ENCODE measurements around the gene ARFGEF3. TPM values are rescaled to one million over a fixed set of nuclear protein-coding genes. Genes with fewer than 3 reads are reported as not detected.
A peak's percentile ranks its signal among the peaks of the same experiment; 100 is the strongest.
"Not testable (repeated sequence)": the region's sequence is repeated elsewhere in the genome, so short reads cannot be mapped to it uniquely, and the experiment has no call there.

ARFGEF3 gene
- total RNA-seq, 5 donors from 2014 or later (not counting 1 experiment from before 2014, with no cell fraction given) = 0.09 to 0.12 (median 0.10) TPM; not detected in 2

DNA sequence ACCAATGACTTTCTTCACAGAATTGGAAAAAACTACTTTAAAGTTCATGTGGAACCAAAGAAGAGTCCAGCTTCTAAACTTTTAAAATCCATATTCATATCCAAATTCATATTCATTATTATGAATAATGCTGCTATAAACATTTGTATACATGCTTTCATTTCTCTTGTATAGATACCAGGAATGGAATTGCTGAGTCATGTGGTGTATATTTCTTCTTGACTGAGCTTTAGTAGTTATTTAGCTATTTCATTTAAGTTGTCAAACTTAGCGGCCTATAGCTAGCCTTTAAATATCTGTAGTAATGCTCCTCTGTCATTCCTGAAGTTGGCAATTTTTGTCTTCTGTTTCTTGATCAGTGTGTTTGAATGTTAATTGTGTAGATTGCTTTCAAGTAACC is 196.2 kb downstream of the ARFGEF3 start:
- POLR2A ChIA-PET = no interaction called here
- H3K27ac ChIP-seq (ENCODE audit: low read length) = no peak overlapping the region
- H3K27me3 Mint-ChIP-seq = peaks cover 19 to 26% of the 10 kb centered on the region in 2 donors
- H3K4me3 Mint-ChIP-seq = no peak overlapping the region
- H3K4me1 Mint-ChIP-seq = no peaks in the 10 kb centered on the region
- DNase-seq = no peak
- H3K9me3 ChIP-seq = no peaks in the 10 kb centered on the region
- H3K27me3 ChIP-seq (replicated peaks in 1 of 2; ENCODE audit: control insufficient read depth in 2 of 2, extremely low read depth in 1 of 2, insufficient read depth in 2 of 2, low read length in 1 of 2) = peaks cover 0 to 4% of the 10 kb centered on the region in 2 experiments
- H3K36me3 Mint-ChIP-seq = no peaks in the 10 kb centered on the region
- no peaks in the 10 kb centered on the region for H3K36me3 ChIP-seq (ENCODE audit: control insufficient read depth in 2 of 2, extremely low read depth in 1 of 2, insufficient read depth in 1 of 2, low read length in 1 of 2)
- no peak overlapping the region for H3K4me3 ChIP-seq (ENCODE audit: control insufficient read depth in 1 of 2, extremely low read depth in 1 of 2, low read length in 1 of 2)
- peaks cover 0 to 3% (median 0%) of the 10 kb centered on the region in 3 donors for H3K9me3 Mint-ChIP-seq
- H3K27ac Mint-ChIP-seq = no peak overlapping the region
- no peaks in the 10 kb centered on the region for H3K4me1 ChIP-seq (ENCODE audit: control insufficient read depth in 1 of 2, extremely low read depth in 1 of 2, insufficient read depth in 2 of 2, low read length in 2 of 2)
- no peak for ATAC-seq (replicated peaks in 1 of 4)
- no CpG with 5 or more reads among the region's 1 CpG for WGBS (ENCODE audit: insufficient coverage)
- CTCF ChIA-PET = interaction anchor here in 1 of 2 donors (0.9 kb wide), 1 partner anchor 70 kb away, joined by 3 read pairs; no protein-coding TSS in a partner anchor

GRCh38 chr6:138368684-138369083 is 206.9 kb downstream of the ARFGEF3 start:
- no CpG with 5 or more reads among the region's 8 CpGs for WGBS (ENCODE audit: insufficient coverage)
- ATAC-seq (replicated peaks in 1 of 4); DNase-seq; H3K36me3 ChIP-seq (ENCODE audit: control insufficient read depth in 2 of 2, extremely low read depth in 1 of 2, insufficient read depth in 1 of 2, low read length in 1 of 2); POLR2A ChIA-PET; CTCF ChIA-PET; H3K9me3 Mint-ChIP-seq; H3K4me3 ChIP-seq (ENCODE audit: control insufficient read depth in 1 of 2, extremely low read depth in 1 of 2, low read length in 1 of 2); H3K36me3 Mint-ChIP-seq; H3K4me3 Mint-ChIP-seq; H3K27me3 ChIP-seq (replicated peaks in 1 of 2; ENCODE audit: control insufficient read depth in 2 of 2, extremely low read depth in 1 of 2, insufficient read depth in 2 of 2, low read length in 1 of 2); H3K27ac Mint-ChIP-seq; H3K27ac ChIP-seq (ENCODE audit: low read length); H3K4me1 ChIP-seq (ENCODE audit: control insufficient read depth in 1 of 2, extremely low read depth in 1 of 2, insufficient read depth in 2 of 2, low read length in 2 of 2); H3K4me1 Mint-ChIP-seq; H3K9me3 ChIP-seq: not testable (repeated sequence)
- H3K27me3 Mint-ChIP-seq = peaks cover 26 to 31% of the 10 kb centered on the region in 2 donors

DNA sequence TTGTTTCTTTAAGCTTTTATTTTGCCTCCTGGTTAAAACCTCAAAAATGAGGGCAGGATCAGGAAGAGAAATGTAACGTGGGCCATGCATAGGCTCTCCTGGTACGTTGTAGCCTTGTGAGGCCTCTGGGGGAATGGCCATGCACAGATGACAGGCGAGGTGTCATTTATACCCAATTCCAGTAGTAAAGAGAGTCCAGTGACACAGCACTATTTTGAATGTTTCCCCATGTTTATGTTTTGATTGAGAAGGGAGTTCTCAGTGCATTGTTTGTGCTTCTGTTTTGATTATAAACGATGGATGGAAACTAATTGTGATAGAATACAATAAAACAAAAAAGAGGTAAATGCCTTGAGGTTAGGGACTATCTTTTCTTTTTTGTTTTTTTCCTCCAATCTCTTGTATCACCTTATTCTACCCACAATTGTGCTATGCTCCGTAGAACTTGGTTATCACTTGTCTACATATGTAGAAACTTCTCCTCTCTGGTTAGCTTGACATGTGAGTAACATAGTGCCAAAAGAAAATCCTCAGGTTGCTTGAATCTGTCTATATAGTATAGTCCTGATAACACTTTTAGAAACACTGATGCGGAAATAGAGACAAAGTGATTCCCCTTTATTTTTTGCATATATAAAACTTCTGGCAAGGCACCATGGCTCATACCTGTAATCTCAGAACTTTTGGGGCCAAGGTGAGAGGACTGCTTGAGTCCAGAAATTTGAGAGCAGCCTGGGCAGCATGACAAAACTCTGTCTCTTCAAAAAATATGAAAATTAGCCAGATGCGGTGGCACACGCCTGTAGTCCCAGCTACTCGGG is 209.1 kb downstream of the ARFGEF3 start:
- no peaks in the 10 kb centered on the region for H3K36me3 Mint-ChIP-seq
- Histone ChIP-seq H3K27ac (ENCODE audit: low read length) (no peak overlapping the region), H3K36me3 (ENCODE audit: control insufficient read depth in 2 of 2, extremely low read depth in 1 of 2, insufficient read depth in 1 of 2, low read length in 1 of 2) (no peaks in the 10 kb centered on the region), H3K4me1 (ENCODE audit: control insufficient read depth in 1 of 2, extremely low read depth in 1 of 2, insufficient read depth in 2 of 2, low read length in 2 of 2) (no peaks in the 10 kb centered on the region), H3K4me3 (ENCODE audit: control insufficient read depth in 1 of 2, extremely low read depth in 1 of 2, low read length in 1 of 2) (no peak overlapping the region), H3K27me3 (replicated peaks in 1 of 2; ENCODE audit: control insufficient read depth in 2 of 2, extremely low read depth in 1 of 2, insufficient read depth in 2 of 2, low read length in 1 of 2) (no peaks in the 10 kb centered on the region), H3K9me3 (no peaks in the 10 kb centered on the region)
- peaks cover 0 to 2% (median 0%) of the 10 kb centered on the region in 3 donors for H3K4me1 Mint-ChIP-seq
- H3K4me3 Mint-ChIP-seq = no peak overlapping the region
- ATAC-seq (replicated peaks in 1 of 4) = no peak
- CTCF ChIA-PET = no interaction called here
- 74% methylated on average over 5 of the region's 9 CpGs for WGBS (ENCODE audit: insufficient coverage)
- H3K27ac Mint-ChIP-seq = no peak overlapping the region
- POLR2A ChIA-PET = no interaction called here
- DNase-seq = no peak
- H3K9me3 Mint-ChIP-seq = peaks cover 0 to 4% (median 0%) of the 10 kb centered on the region in 3 donors
- peaks cover 8 to 24% of the 10 kb centered on the region in 2 donors for H3K27me3 Mint-ChIP-seq

DNA sequence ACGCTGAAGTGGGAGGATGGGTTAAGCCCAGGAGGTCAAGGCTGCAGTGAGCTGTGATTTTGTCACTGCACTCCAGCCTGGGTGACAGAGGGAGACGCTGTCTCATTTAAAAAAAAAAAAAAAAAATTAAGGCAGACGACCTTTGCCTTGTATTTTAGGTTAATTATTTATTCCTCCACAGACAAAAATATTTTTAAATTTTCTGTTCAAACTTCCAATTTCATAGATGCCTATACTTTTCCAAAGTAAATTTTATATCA is 209.6 kb downstream of the ARFGEF3 start:
- Histone ChIP-seq H3K27ac (ENCODE audit: low read length) (no peak overlapping the region), H3K9me3 (no peaks in the 10 kb centered on the region), H3K4me1 (ENCODE audit: control insufficient read depth in 1 of 2, extremely low read depth in 1 of 2, insufficient read depth in 2 of 2, low read length in 2 of 2) (no peaks in the 10 kb centered on the region), H3K27me3 (replicated peaks in 1 of 2; ENCODE audit: control insufficient read depth in 2 of 2, extremely low read depth in 1 of 2, insufficient read depth in 2 of 2, low read length in 1 of 2) (no peaks in the 10 kb centered on the region), H3K4me3 (ENCODE audit: control insufficient read depth in 1 of 2, extremely low read depth in 1 of 2, low read length in 1 of 2) (no peak overlapping the region), H3K36me3 (ENCODE audit: control insufficient read depth in 2 of 2, extremely low read depth in 1 of 2, insufficient read depth in 1 of 2, low read length in 1 of 2) (no peaks in the 10 kb centered on the region)
- H3K9me3 Mint-ChIP-seq = peaks cover 0 to 4% (median 0%) of the 10 kb centered on the region in 3 donors
- no peak overlapping the region for H3K27ac Mint-ChIP-seq
- CTCF ChIA-PET = interaction anchor here in 1 of 2 donors (0.7 kb wide), 1 partner anchor 34 kb away, joined by 4 read pairs; no protein-coding TSS in a partner anchor
- ATAC-seq (replicated peaks in 1 of 4) (no peak), DNase-seq (no peak)
- H3K36me3 Mint-ChIP-seq = no peaks in the 10 kb centered on the region
- H3K4me1 Mint-ChIP-seq = peaks cover 0 to 2% (median 0%) of the 10 kb centered on the region in 3 donors
- 100% methylated on average over 1 of the region's 3 CpGs for WGBS (ENCODE audit: insufficient coverage)
- POLR2A ChIA-PET = interaction anchor here (0.6 to 1.1 kb wide), 3 partner anchors 238 to 1276 kb away, joined by 3 read pairs; no protein-coding TSS in a partner anchor
- no peak overlapping the region for H3K4me3 Mint-ChIP-seq
- peaks cover 6 to 22% of the 10 kb centered on the region in 2 donors for H3K27me3 Mint-ChIP-seq

- Histone ChIP-seq H3K36me3 (ENCODE audit: control insufficient read depth in 2 of 2, extremely low read depth in 1 of 2, insufficient read depth in 1 of 2, low read length in 1 of 2) (no peaks in the 10 kb centered on the region), H3K27me3 (replicated peaks in 1 of 2; ENCODE audit: control insufficient read depth in 2 of 2, extremely low read depth in 1 of 2, insufficient read depth in 2 of 2, low read length in 1 of 2) (no peaks in the 10 kb centered on the region), H3K4me1 (ENCODE audit: control insufficient read depth in 1 of 2, extremely low read depth in 1 of 2, insufficient read depth in 2 of 2, low read length in 2 of 2) (no peaks in the 10 kb centered on the region), H3K9me3 (no peaks in the 10 kb centered on the region), H3K27ac (ENCODE audit: low read length) (no peak overlapping the region), H3K4me3 (ENCODE audit: control insufficient read depth in 1 of 2, extremely low read depth in 1 of 2, low read length in 1 of 2) (no peak overlapping the region)
- H3K4me1 Mint-ChIP-seq = peaks cover 0 to 2% (median 0%) of the 10 kb centered on the region in 3 donors
- no peak for ATAC-seq (replicated peaks in 1 of 4)
- no peak for DNase-seq
- CTCF ChIA-PET = interaction anchor here in 1 of 2 donors (0.7 to 0.8 kb wide), 2 partner anchors 34 to 137 kb away, joined by 3 to 4 read pairs; no protein-coding TSS in a partner anchor
- H3K9me3 Mint-ChIP-seq = peaks cover 0 to 4% (median 0%) of the 10 kb centered on the region in 3 donors
- H3K4me3 Mint-ChIP-seq = no peak overlapping the region
- peaks cover 6 to 19% of the 10 kb centered on the region in 2 donors for H3K27me3 Mint-ChIP-seq
- POLR2A ChIA-PET = interaction anchor here (0.6 to 1.1 kb wide), 3 partner anchors 238 to 1276 kb away, joined by 3 read pairs; no protein-coding TSS in a partner anchor
- 83% methylated on average over 2 of the region's 3 CpGs for WGBS (ENCODE audit: insufficient coverage)
- no peak overlapping the region for H3K27ac Mint-ChIP-seq
- no peaks in the 10 kb centered on the region for H3K36me3 Mint-ChIP-seq
Observed at GRCh38 chr6:138371720-138372119, 210.0 kb downstream of the ARFGEF3 start.

DNA sequence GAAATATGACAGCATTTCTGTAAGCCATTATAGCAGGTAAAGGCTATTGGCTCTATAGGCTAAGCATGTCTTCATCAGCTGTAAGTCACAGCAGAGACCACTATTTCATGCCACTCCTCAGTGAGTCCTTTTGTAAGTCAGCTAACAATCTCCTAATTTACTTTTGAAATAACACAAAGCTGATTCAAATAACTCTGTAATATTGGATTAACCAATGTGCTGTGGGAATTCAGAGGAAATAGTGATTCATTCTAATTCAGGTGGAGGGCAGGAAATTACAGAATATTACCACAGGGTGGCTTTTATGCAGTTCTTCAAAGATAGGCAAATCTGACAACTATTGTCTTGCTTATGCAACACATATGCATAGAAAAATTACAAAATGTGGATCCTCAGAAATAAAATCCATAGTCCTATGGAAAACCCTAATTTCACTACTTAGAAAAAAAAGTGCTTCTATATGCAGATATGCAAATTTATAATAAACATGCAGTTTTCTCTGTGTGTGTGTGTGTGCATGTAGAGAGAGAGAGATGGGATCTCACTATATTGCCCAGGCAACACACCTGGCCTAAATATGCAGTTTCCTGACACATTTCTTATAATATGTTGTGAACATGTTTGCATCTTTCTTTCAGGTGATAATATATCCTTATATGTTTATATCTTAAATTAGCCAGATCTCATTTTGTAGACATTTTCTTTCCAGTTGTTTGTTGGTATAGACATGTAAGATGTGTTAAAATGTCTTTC is 211.1 kb downstream of the ARFGEF3 start:
- Mint-ChIP-seq H3K27ac (no peak overlapping the region), H3K36me3 (no peaks in the 10 kb centered on the region), H3K4me3 (no peak overlapping the region), H3K27me3 (peaks cover 0 to 8% of the 10 kb centered on the region in 2 donors), H3K4me1 (peaks cover 0 to 2% (median 0%) of the 10 kb centered on the region in 3 donors), H3K9me3 (no peaks in the 10 kb centered on the region)
- ChIA-PET POLR2A (no interaction called here), CTCF (interaction anchor here (0.6 to 0.7 kb wide), 3 partner anchors 12 to 145 kb away, joined by 3 read pairs; no protein-coding TSS in a partner anchor)
- ATAC-seq (replicated peaks in 1 of 4) (peak in 3 of 4 experiments; percentile 53 to 63 (median 60)), DNase-seq (peak in 1 of 35 experiments; percentile 20)
- Histone ChIP-seq H3K4me3 (ENCODE audit: control insufficient read depth in 1 of 2, extremely low read depth in 1 of 2, low read length in 1 of 2) (no peak overlapping the region), H3K4me1 (ENCODE audit: control insufficient read depth in 1 of 2, extremely low read depth in 1 of 2, insufficient read depth in 2 of 2, low read length in 2 of 2) (no peaks in the 10 kb centered on the region), H3K27me3 (replicated peaks in 1 of 2; ENCODE audit: control insufficient read depth in 2 of 2, extremely low read depth in 1 of 2, insufficient read depth in 2 of 2, low read length in 1 of 2) (peaks cover 0 to 2% of the 10 kb centered on the region in 2 experiments), H3K36me3 (ENCODE audit: control insufficient read depth in 2 of 2, extremely low read depth in 1 of 2, insufficient read depth in 1 of 2, low read length in 1 of 2) (no peaks in the 10 kb centered on the region), H3K27ac (ENCODE audit: low read length) (no peak overlapping the region), H3K9me3 (no peaks in the 10 kb centered on the region)
